Right renal cortex interstitium (tissue), 3 donors: ENCODE results near the gene ACYP2. TPM values are rescaled to one million over a fixed set of nuclear protein-coding genes. Genes with fewer than 3 reads are reported as not detected.
A peak's percentile ranks its signal among the peaks of the same experiment; 100 is the strongest.
"Not testable (repeated sequence)": the region's sequence is repeated elsewhere in the genome, so short reads cannot be mapped to it uniquely, and the experiment has no call there.

ENCODE experiments used
- DNase-seq, 3 donors: peaks; one replicate each; pipeline ENCODE4 v3.0.0-alpha.2; 2013; ENCODE audit warnings: low read depth in 3 of 3, low spot score in 2 of 3
- polyA plus RNA-seq, 3 donors: library from polyadenylated mRNA; unstranded; fragments of 120-200 nt; gene quantifications; one replicate each; pipeline ENCODE4 v1.2.1, GENCODE V29; 2013; ENCODE audit not compliant: insufficient read length in 3 of 3

The ACYP2 gene
- polyA plus RNA-seq, 3 donors: 16.1 to 23.9 (median 21.8) TPM

DNA sequence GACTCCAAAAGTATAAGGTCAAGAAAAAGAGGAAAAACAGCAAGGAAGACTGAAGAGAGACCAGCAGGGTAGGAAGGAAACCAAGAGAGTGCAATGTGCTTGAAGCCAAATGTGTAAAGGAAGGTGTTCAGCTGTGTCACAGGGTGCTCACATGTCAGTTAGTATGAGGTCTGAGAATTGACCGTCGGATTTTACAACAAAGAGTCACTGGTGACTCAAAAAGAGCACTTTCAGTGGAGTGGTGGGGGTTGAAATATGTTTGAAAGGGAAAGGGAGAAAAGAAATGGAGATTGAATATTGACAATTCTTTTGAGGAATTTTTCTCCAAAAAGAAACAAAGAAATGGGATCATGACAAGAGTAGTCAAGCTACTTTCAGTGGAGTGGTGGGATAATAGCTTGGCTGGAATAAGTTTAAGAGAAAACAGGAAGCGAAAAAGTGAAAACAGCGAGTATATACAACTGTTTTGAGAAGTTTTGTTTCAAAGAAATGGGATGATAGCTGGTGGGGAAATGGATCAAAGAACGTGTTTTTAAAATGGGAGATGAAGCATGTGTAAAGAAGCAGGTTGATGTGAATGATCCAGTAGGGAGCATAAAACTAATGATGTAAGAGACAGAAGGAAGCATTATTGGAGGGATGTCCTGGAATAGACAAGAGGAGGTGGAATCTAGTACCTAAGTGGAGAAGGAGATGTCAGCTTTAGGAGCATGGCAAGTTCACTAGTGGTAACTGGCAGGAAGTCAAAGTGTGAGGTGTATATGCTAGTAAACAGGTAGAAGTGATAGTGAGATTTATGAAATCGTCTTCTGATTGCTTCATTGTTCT lies 144.2 kb downstream of the ACYP2 start:
- DNase-seq: no peak

DNA sequence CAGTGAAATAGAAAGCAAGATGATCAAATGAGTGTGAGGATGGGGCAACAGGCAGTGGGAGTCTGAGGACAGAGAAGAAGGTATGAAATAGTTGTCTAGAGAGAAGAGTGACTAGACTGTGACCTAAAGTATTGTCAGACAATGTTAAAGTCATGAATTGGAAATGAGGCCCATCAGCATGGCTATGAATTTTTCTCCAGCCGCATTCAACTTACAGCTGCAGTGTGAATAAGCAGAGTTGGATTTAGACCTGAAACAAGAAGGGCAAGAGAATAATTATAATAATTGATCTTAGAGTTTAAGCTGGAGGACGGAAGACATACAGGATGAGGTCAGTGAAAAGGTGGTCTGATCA lies 144.8 kb downstream of the ACYP2 start:
- no peak for DNase-seq

- no peak for DNase-seq
Observed at GRCh38 chr2:54261537-54261936, 146.1 kb downstream of the ACYP2 start.

- no peak for DNase-seq
Observed at GRCh38 chr2:54262015-54262765, 146.8 kb downstream of the ACYP2 start.

DNA sequence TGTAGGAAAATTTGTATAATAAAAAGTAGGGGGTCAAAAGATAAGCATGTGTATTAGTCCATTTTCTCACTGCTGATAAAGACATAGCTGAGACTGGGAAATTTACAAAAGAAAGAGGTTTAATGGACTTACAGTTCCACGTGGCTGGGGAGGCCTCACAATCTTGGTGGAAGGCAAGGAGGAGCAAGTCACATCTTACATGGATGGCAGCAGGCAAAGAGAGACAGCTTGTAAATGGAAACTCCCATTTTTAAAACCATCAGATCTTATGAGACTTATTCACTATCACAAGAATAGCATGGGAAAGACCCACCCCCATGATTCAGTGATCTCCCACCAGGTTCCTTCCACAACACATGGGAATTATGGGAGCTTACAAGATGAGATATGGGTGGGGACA lies 149.7 kb downstream of the ACYP2 start:
- DNase-seq: not testable (repeated sequence)

GRCh38 chr2:54267577-54267976 lies 152.2 kb downstream of the ACYP2 start:
- DNase-seq: no peak

DNA sequence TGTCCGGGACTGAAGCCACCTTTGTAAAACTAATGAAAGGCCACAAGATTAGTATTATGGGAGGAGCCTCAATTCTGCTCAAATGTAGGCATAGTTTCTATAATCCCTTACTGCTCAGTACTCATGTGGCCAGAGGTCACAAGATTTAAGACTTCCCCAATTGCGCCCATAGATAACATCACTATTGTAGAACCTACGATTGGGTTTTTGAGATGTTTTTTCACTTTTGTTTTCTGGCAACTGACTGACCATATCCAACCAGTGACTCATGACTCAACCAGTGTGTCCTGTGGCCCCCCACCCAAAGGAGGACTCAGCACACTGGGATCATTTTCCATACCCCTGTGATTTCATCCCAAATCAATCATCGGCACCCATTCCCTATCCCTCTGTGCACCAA lies 155.8 kb downstream of the ACYP2 start:
- no peak for DNase-seq

DNA sequence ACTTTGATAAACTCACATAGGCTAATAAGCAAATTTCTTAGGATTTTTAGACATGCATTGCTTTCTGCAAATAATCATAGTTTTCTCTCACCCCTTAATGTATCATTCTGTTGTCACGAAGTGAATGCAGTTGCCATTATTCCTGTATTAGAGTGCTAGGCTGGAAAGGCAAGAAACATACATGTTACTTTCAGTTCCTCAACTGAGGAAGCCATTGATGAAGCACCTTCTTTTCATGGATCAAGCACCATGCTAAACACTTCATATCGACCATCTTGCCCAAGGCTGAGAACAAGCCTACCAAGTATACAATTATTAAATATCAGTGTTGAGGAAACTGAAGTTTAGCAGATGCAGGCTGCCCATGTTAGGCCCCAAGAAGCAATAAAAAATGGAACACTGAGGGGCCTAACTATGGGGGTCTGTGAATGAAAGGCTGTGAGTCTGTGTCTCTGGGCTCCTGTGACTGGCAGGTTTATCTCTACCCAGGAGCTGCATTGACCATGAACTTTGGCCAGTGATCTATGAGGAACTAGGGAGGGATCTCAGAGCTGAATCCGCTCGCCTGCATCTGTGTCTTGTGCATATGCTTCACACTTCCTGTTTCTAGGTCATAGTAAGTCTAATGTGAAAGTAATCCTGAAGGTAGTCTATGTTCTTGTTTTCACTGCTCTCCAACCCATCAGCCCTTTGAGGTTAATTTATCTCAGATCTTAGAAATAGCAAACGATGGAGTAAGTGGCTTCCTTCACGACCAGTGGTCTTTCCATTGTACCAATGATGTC lies 156.6 kb downstream of the ACYP2 start:
- no peak for DNase-seq

GRCh38 chr2:54274781-54275242 lies 159.4 kb downstream of the ACYP2 start:
- no peak for DNase-seq

DNA sequence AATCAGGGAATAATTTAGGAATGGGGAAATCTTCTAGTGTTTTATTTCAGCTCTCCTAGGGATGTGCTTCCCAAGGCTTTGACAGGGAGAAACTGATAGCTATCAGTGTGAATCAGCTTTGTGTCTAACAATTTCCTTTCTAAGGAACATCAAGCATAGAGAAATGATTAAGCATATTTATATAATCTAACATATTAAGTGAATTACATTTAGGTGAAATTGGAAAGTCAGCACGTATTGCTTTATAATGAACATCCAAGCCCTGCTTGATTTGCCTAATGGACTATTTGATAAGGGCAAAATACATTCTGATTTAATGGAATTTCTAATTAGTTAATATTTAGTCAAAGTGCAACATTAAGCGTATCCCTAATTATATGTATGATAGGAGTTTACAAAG lies 160.1 kb downstream of the ACYP2 start:
- DNase-seq: no peak

- no peak for DNase-seq
Observed at GRCh38 chr2:54279385-54279784, 164.0 kb downstream of the ACYP2 start.

DNA sequence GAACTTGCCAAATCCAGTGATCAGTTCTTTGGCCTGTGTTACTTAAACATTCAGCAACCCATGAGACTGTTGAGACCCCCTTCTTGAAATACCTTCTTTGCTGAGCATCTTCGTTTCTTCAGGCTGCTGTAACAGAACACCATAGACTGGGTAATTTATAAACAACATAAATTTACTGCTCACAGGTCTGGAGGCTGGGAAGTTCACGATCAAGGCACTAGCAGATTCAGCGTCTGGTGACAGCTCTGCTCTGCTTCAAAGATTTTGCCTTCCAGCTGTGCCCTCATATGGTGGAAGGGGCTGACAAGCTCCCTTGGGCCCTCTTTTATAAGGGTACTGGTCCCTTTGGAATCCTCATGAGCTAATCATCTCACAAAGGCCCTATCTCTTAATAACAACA lies 169.4 kb downstream of the ACYP2 start:
- DNase-seq: peak in 1 of 3 donors; percentile 13

DNA sequence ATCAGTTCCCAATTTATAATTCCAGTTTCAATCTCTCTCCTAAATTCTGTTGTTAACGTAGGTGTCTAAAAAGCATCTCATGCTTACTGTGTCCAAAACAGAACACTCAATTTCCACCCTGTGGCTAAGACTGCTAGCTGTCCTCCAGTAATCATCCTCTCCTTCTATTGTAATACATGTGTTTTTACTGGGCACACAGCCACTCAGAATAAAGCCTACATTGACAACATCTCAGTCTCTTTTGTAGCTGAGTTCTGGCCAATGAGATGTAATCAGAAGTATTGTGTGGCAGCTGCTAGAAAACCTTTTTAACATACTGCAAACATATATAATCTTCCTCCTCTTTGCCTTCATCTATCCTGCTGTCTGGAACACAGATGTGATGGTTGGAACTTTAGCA lies 170.0 kb downstream of the ACYP2 start:
- no peak for DNase-seq

GRCh38 chr2:54287532-54287931 lies 172.1 kb downstream of the ACYP2 start:
- DNase-seq: no peak

DNA sequence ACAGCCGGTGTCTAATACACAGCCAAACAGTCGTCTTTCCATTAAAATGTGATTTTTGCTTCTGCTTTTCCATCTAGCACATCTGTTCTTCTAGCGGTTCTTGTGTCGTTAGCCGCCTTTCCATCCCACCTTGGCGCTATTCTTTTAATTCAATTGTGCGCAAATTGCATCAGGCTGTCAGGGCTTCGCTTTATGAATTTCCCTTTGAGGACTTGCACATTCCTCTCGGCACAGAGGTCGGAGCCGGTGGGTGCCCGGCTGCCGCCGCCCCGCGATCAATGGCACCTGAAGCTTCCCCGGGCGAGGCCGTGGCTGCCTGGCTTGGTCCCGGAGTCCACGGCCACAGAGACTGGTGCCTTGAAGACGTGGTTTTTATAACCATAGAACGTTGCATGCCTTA lies 174.5 kb downstream of the ACYP2 start:
- no peak for DNase-seq

DNA sequence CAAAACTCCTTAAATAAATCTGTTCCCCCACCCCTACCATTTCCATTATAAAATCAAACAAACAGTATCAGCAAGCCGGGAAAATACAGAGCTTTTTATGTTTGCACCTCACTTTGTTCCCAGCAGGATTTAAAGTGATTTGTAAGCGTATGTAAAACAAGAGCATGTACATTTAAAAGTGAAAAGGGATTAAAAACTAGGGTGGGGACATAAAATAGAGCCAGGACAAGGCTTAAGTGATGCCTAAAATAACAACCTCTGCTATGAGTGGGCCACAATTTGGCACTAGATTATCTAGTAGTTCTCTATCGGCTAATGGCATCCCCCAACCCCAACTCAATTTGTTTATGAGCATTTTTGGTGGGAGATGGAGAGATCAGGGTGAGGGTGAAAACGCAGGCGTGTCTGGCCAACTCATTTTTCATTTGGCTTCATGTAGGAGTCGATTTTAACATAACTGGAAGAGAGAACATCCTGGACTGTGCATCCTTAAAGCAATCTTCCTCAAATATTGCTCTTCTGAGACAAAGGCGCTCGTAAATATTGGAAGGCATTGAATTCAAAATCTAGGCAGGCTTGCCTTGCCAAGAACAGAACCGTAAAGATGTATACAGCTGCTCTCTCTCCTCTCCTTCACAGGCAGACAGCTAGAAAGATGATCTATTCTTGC lies 175.1 kb downstream of the ACYP2 start:
- no peak for DNase-seq

DNA sequence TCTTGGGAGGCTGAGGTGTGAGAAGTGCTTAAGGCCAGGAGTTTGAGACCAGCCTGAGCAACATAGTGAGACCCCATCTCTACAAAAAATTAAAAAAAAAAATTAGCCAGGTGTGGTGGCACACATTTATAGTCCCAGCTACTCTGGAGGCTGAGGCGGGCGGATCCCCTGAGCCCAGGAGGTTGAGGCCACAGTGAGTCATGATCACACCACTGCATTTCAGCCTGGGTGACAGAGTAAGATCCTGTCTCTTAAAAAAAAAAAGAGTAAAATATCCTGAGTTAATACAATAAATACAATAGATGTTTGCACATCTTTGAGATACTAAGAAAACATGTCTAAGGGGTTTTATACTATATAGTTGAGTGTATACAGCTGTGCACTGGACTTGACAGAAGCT lies 179.2 kb downstream of the ACYP2 start:
- not testable (repeated sequence) for DNase-seq

- DNase-seq: peak; percentile 8 to 63 (median 48)
Observed at GRCh38 chr2:54295911-54296310, 180.5 kb downstream of the ACYP2 start.

DNA sequence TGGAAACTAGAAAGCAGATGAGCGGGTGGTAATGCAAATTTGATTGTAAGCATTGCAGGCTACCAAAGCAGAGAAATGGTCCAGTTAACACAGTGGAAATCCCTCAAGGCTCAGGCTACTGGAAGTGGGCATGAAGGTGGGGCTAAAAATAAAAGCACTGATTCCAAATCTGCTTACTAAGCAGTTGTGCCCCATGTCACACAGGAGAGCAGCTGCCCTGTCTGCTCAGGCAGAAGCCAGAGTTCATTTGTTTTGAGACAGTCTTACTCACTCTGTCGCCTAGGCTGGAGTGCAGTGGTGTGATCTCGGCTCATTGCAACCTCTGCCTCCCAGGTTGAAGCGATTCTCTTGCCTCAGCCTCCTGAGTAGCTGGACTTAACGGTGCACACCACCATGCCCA lies 183.1 kb downstream of the ACYP2 start:
- no peak for DNase-seq

DNA sequence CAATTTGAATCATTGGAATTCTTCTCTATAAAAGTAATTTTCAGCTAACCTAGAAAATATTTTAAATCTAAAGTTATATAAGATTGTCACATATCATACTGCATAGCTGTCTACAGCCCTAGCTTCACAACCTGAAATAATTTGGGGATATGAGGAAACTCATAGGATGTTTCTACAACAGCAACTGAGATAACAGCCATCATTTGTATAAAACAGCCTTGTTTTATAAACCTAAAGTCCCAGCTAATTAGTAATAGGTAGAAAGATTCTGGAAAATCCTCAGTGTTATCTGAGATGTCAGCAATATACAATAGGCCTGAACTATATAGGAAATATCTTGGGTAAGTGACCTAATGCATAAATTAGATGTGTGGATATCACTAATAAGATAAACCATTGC lies 188.2 kb downstream of the ACYP2 start:
- DNase-seq: no peak

DNA sequence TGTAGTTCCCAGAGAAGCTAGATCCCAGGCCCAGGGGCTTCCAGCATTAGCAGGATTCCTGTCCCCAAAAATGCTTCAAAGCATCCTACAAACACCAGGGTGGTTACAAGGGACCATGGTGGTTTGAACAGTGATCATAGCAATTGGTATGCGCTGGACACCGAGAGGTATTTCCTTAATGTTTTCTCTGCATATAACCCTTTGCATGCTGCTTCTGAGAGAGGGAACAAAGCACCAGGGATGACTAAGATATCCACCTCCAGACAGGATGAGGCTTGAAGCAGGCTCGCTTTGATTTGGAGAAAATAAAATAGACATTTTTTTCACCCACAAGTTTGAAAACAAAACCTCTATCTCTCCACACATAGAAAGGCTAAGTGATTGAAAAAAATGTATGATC lies 191.1 kb downstream of the ACYP2 start:
- no peak for DNase-seq
